HG03066 (cell line): ENCODE measurements around the gene CYP46A1.

ENCODE experiments used
- ATAC-seq: cut with Tn5 transposase; IDR thresholded peaks from one replicate; pipeline ENCODE4 v1.9.1; 2021; ENCODE audit warnings: low read depth; ENCODE audit not compliant: unreplicated experiment

CYP46A1 gene

GRCh38 chr14:99737956-99738667 lies 54.0 kb downstream of the CYP46A1 start:
- ATAC-seq = no peak

DNA sequence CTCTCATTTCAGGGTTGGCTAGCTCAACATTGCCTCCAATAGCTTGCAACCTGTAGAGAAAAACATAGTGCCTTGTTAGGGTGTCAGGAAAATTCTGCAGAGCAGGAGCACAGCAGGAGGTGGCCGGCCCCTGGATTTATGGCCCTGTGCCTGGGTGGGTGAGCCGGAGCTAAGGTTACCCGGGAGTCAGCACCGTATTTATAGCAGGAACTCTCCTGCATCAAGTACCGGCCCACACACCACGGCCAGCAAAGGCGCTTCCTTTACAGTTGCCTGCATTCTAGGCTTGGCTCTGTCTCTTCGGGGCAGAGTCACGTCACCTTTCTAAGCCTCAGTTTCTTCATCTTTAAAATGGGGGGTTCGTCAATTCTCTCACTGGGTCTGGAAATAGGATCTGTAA lies 56.3 kb downstream of the CYP46A1 start:
- no peak for ATAC-seq

DNA sequence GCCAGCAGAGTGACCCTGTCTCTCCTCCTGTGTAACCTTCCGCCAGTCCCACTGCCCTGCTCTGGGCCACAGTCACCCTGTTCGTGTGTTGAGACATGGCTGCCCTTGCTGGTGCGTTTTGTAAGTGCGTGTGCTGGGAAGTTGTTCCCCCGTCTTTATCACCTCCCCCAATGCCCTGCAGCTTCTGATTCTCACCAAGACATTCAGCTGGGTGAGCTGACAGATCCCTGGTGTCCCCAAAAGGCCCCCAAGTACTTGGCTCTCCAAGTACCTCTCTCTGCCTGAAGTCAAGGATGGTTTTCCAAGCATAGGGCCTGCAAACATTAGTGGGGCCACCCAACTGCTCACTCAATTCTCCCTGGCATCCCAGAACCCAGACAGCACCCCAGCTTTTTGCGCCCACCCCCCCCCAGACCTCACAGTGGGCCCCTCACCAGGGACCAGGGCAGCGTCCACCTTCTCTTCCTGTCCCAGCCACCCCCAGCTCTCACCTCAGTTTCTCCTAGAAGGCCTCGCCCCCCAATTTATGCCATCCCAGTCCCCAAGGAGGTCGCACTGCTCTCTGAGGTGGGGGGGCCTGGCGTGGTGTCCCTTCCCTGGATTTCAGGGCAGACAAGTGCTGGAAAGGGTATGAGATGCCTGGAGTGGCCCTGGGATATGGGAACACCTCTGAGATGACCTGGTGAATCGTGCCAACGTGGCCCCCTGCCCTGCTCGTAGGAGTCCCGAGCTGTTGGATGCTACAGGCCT lies 57.3 kb downstream of the CYP46A1 start:
- no peak for ATAC-seq

- ATAC-seq = no peak
Measured at GRCh38 chr14:99742074-99742473, 58.0 kb downstream of the CYP46A1 start.

GRCh38 chr14:99742509-99743487 lies 58.7 kb downstream of the CYP46A1 start:
- no peak for ATAC-seq

- ATAC-seq = no peak
Measured at GRCh38 chr14:99744199-99744872, 60.2 kb downstream of the CYP46A1 start.

DNA sequence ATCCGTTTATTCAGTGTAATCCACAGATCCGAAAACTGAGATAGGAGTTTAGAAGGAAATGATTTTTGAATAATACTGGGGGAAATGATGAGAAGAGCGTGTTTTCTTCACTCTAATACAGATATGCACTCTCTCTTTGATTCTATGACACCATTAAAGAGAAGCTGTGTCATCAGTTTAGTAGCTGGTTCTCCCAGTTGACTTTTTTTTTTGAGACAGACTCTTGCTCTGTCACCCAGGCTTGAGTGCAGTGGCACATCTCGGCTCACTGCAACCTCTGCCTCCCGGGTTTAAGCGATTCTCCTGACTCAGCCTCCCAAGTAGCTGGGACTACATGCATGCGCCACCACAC lies 60.8 kb downstream of the CYP46A1 start:
- ATAC-seq = no peak

- ATAC-seq = no peak
Measured at GRCh38 chr14:99745307-99745951, 61.3 kb downstream of the CYP46A1 start.

DNA sequence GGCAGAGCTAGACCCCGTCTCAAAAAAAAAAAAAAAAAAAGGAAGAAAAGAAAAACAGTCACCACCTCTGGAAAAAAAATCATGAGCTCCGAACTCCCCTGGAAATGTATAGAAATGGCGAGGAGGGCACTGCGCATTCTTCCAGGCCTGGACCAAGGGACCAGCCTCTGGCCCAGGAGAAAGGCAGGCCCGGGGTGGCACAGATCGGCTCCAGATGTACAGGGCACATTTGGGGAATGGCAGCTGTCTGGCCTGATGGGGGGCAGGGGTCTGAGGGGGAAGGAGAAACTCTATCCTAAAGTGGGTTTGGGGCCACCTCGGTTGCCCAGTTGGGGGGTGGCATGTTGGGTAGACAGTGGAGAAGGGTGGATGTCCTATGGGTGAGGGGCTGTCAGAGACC lies 63.1 kb downstream of the CYP46A1 start:
- ATAC-seq = no peak

DNA sequence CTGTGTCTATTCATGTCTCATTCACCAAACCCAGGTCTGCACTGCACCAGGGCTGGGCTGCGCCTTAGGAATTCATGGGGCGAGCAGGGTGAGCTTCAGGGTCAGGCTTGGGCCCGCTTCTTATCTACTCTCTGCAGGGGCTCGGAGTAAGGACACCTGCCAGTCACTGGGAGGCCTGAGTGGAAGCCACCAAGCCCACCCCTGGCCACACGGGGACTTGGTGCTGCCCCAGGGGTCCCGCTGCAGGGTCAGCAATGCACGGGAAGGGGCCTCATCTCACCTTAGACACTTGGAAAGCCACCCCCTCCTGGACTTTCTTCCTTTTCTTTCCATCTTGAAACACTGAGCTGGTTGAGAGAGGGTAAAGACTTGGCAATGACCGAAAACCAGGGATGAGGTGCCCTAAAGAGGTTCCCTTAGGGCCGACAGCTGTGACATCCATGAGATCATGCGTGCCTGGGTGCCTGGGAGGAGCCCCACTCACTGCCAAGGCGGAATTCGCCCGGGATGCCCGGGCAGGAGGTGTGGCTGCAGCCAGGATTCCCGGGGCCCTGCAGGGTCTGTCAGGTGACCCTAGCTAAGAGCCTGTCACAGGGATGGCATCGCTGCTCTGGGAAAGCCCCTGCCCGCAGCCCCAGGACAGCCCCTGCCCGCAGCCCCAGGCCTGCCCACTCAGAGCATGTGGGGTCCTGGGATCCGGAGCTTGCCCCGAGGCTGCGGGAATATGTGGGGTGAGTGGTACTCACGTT lies 63.7 kb downstream of the CYP46A1 start:
- no peak for ATAC-seq

DNA sequence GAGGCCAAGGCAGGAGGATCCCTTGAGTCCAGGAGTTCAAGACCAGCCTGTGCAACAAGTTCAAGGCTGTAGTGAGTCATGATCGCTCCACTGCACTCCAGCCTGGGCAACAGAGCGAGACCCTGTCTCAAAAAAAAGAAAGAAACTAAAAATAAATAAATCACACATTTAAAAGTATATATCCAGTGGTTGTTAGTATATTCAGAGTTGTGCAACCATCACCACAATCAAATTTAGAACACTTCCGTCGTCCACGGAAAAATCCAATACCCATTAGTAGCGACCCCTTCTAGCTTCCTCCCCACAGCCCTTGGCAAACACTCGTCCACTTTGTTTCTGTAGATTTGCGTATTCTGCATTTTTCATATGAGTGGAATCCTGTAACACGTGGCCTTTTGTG lies 64.4 kb downstream of the CYP46A1 start:
- ATAC-seq = no peak

GRCh38 chr14:99749142-99749541 lies 65.0 kb downstream of the CYP46A1 start:
- ATAC-seq = no peak

DNA sequence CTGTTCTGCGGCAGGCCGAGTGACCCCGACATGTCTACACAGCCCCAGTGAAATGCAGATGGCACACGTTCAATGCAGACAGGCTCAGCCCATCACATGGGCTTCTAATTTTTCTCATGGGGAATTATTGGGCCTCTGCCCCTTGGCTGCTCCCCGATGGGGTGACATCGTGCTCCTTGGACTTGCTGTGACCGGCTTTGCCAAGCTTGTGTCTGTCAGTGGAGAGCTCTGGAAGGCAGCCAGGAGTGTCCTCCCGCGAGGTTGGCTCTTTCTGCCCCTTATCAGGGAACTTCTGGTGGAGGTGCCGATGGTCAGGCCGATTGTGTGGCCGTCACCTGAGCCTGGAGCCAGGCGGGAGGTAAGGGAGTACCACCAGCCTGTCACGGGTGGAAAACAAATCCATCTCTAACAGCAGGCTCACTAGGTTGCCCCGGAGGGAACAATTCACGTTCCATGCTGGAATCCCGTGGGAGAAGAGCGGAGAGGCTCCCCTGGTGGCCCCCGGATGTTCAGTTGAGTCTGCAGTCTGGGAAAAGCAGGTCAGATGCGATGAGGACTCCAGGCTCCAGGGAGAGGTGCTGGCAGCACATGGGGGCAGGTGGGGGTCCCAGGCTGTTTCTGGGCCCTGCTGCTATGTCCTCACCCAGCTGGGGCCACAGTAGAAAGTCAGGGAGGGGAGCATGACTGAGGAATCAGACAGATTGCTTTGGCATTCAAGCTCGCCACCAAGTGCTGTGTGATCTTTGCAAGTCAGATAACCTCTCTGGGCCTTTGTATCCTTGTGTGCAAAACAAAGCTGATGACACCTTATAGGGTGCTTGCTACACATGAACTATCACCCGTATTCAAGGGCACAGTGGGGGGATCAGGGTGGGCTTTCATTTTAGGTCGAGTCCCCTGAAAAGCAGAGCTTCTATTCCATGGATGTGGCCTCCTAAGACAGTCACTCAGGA lies 65.9 kb downstream of the CYP46A1 start:
- no peak for ATAC-seq

DNA sequence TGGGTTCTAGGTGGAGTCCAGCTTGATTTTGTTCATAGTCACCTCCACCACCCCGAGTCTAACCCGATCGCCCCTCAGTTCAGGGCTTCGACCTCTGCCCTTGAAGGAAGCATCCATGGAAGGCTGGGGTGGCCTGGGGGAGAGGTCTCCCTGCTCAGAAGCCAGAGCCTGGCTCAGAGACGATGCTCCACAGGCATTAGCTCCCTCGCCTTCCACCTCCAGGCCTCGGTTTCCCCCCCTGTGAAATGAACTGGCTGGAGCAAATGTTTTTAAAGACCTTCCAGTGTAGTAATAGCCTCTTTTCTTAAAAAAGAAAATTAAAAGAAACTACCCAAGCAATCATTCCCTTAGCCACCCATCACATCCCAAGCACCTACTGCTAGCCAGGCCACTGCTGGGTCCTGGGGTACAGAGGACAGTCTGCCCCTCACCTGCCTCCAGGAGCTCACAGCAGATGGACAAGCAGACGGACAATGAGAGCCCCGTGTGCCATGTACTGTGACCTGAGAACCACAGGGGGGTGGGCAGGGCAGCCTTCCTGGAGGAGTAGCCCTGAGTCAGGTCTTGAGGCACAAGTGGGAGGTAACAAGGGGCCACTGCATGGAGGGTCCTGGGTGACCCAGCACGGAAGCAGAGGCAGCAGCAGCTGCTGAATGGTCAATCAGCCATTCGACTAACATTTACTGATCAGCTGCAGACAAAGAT lies 66.8 kb downstream of the CYP46A1 start:
- ATAC-seq = no peak

DNA sequence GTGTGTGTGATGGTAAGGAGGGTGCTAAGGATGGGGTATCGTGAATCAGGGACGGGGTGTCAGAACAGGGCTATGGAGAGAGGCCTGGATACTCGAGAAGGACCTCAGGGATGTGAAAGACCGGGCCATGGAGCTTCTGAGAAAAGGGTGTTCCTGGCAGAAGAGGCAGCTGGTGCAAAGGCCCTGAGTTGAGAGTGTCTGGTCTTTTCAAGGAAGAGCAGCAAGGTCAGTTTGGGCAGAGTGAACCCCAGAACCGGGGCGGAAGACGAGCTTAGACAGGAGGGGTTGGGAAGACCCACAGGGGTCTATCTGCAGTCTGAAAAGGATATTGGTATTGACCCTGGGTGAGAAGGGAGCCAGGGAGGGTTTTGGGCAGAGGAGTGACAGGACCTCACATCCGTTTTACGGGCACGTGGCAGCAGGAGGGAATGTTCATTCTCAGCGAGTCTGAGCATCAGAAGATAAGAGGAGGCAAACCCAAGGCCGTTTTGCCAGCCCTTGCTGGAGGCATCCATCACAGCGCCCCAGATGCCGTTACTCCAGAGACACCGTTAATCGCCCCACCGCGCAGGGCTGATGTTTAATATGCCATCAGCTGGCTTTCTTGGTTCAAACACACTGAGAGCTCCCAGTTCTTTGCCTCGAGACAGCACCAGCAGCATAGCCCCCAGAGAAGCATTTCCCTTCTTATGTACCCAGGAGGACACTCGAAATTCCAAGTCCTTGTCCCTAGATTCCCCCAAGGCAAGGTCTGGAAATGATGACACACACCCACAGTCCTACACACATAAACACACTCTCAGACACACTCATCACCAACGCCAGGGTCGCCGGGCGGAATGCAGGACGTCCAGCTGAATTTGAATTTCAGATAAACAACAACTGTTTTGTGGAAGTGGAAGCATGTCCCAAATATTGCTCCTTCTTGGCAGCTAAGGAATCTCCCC lies 67.7 kb downstream of the CYP46A1 start:
- no peak for ATAC-seq

GRCh38 chr14:99752486-99753121 lies 68.5 kb downstream of the CYP46A1 start:
- no peak for ATAC-seq
